ENCODE measurements around the gene PPP1CC. TPM values are rescaled to one million over a fixed set of nuclear protein-coding genes. Genes with fewer than 3 reads are reported as not detected.
A peak's percentile ranks its signal among the peaks of the same experiment; 100 is the strongest.

PPP1CC gene
- total and polyA plus RNA-seq, 11 donors: 90.6 to 207 (median 140) TPM

DNA sequence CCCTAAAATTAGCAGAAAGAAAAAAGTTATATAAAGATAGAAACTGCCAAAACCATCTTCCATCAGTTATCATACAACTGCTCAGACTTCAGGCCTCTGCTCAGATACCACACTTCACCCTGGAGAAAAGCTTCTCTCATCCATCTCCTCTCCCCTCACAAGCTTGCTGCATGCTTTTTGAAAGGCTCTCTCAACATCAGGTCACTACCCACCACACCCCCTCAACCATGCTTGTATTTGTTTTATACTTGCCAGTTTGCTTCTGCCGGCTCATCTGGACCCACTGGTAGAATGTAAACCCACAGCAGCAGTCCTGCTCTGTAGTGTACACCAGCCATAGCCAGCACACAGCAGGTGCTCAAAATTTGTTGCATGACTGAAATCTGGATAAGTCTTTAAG, 8.8 kb downstream of the PPP1CC start:
- TF ChIP-seq POLR2A (IDR thresholded peaks at IDR 0.05): no peak
- TF ChIP-seq, protein P1, sequence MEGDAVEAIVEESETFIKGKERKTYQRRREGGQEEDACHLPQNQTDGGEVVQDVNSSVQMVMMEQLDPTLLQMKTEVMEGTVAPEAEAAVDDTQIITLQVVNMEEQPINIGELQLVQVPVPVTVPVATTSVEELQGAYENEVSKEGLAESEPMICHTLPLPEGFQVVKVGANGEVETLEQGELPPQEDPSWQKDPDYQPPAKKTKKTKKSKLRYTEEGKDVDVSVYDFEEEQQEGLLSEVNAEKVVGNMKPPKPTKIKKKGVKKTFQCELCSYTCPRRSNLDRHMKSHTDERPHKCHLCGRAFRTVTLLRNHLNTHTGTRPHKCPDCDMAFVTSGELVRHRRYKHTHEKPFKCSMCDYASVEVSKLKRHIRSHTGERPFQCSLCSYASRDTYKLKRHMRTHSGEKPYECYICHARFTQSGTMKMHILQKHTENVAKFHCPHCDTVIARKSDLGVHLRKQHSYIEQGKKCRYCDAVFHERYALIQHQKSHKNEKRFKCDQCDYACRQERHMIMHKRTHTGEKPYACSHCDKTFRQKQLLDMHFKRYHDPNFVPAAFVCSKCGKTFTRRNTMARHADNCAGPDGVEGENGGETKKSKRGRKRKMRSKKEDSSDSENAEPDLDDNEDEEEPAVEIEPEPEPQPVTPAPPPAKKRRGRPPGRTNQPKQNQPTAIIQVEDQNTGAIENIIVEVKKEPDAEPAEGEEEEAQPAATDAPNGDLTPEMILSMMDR (IDR thresholded peaks at IDR 0.05): no peak
- no peaks in the 10 kb centered on the region for H3K27me3 ChIP-seq
- DNase-seq: no peak
- 55 to 69% (median 60%) methylated on average over 1 of the region's 1 CpG for WGBS, 4 donors
- peaks cover 0 to 57% (median 44%) of the 10 kb centered on the region in 9 donors for H3K36me3 ChIP-seq
- peaks cover 20 to 73% (median 50%) of the 10 kb centered on the region in 12 donors for H3K4me1 ChIP-seq
- ATAC-seq: no peak
- H3K27ac ChIP-seq: peak overlapping the region in 1 of 12 donors; percentile 9
- H3K9me3 ChIP-seq: no peaks in the 10 kb centered on the region
- intact Hi-C loops (cut with DNase I): loop anchor here in 1 of 10 donors (10.0 kb wide), 1 partner anchor 91 kb away; no protein-coding TSS in a partner anchor
- H3K4me3 ChIP-seq: no peak overlapping the region

- H3K27ac ChIP-seq: peak overlapping the region in 4 of 12 donors; percentile 1 to 17 (median 5)
- DNase-seq: peak in 2 of 5 donors; percentile 24 to 34
- peaks cover 15 to 66% (median 43%) of the 10 kb centered on the region in 12 donors for H3K4me1 ChIP-seq
Observed at GRCh38 chr12:110733089-110733715, 9.5 kb downstream of the PPP1CC start.

DNA sequence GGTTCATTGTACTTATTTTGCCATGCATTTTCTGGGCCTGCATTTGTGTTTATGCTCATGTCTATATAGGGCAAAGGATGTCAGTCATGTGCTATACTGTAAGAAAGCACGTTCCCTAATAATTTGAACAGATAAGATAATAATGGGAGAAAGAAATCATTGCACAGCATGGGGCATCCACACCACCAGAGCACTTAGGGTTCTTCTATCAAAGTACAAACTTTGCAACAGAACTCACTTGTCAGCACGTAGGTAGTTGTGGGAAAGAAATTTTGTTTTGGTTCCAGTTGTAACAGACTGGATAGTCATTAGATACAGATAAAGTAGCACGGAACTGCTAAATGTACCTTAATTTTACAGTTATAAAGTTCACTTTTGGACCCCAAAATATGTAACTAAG, 10.1 kb downstream of the PPP1CC start:
- Histone ChIP-seq H3K4me1 (peaks cover 14 to 60% (median 36%) of the 10 kb centered on the region in 12 donors), H3K27ac (peak overlapping the region in 3 of 12 donors; percentile 1 to 17 (median 1)), H3K27me3 (no peaks in the 10 kb centered on the region), H3K9me3 (no peaks in the 10 kb centered on the region), H3K4me3 (no peak overlapping the region), H3K36me3 (peaks cover 0 to 71% (median 55%) of the 10 kb centered on the region in 9 donors)
- WGBS, 4 donors: 11 to 17% (median 13%) methylated on average over 3 of the region's 3 CpGs
- TF ChIP-seq, protein P1 (IDR thresholded peaks at IDR 0.05): no peak
- no peak for TF ChIP-seq POLR2A (IDR thresholded peaks at IDR 0.05)
- intact Hi-C loops (cut with DNase I): loop anchor here in 1 of 10 donors (10.0 kb wide), 1 partner anchor 92 kb away; no protein-coding TSS in a partner anchor
- peak; percentile 13 to 57 (median 31) for ATAC-seq
- no peak for DNase-seq

More at GRCh38 chr12:110733089-110733715, 9.5 kb downstream of the PPP1CC start:
- intact Hi-C loops (cut with DNase I): loop anchor here in 1 of 10 donors (10.0 kb wide), 1 partner anchor 92 kb away; no protein-coding TSS in a partner anchor
- ATAC-seq: peak in 1 of 4 donors; percentile 31
- WGBS, 4 donors: 34 to 43% (median 37%) methylated on average over 5 of the region's 5 CpGs
- H3K27me3 ChIP-seq: no peaks in the 10 kb centered on the region
- peak overlapping the region in 1 of 12 donors; percentile 9 for H3K4me3 ChIP-seq
- TF ChIP-seq POLR2A (IDR thresholded peaks at IDR 0.05): no peak
- TF ChIP-seq, protein P1 (IDR thresholded peaks at IDR 0.05): no peak
- no peaks in the 10 kb centered on the region for H3K9me3 ChIP-seq
- H3K36me3 ChIP-seq: peaks cover 0 to 64% (median 51%) of the 10 kb centered on the region in 9 donors

- H3K27me3 ChIP-seq: no peaks in the 10 kb centered on the region
- H3K4me3 ChIP-seq: no peak overlapping the region
- intact Hi-C loops (cut with DNase I): loop anchor here in 1 of 10 donors (10.0 kb wide), 1 partner anchor 93 kb away; no protein-coding TSS in a partner anchor
- ATAC-seq (no peak), DNase-seq (no peak)
- 85 to 87% (median 86%) methylated on average over 2 of the region's 2 CpGs for WGBS, 4 donors
- no peak for TF ChIP-seq POLR2A (IDR thresholded peaks at IDR 0.05)
- TF ChIP-seq, protein P1 (IDR thresholded peaks at IDR 0.05): no peak
- no peak overlapping the region for H3K27ac ChIP-seq
- H3K4me1 ChIP-seq: peaks cover 12 to 56% (median 36%) of the 10 kb centered on the region in 12 donors
- peaks cover 0 to 81% (median 66%) of the 10 kb centered on the region in 9 donors for H3K36me3 ChIP-seq
- no peaks in the 10 kb centered on the region for H3K9me3 ChIP-seq
Observed at GRCh38 chr12:110731479-110731878, 11.2 kb downstream of the PPP1CC start.
